Choroid plexus epithelial cell (primary cell): Measurements from ENCODE around the gene FAM81A.
A peak's percentile ranks its signal among the peaks of the same experiment; 100 is the strongest.

ENCODE experiments used
- DNase-seq: peaks from one replicate; pipeline ENCODE4 v3.0.0-alpha.2; 2010; ENCODE audit warnings: low read depth
- H3K4me3 ChIP-seq: 2 replicates; pipeline ENCODE4 v1.5.1; 2011; ENCODE audit warnings: low read depth, mild to moderate bottlenecking, control low read depth, low read length, moderate library complexity
- TF ChIP-seq, protein P1 (sequence below): conservative IDR thresholded peaks from 2 replicates; pipeline ENCODE4 v1.5.1; 2011; ENCODE audit warnings: low read depth, mild to moderate bottlenecking, control low read depth, inconsistent platforms, low read length, moderate library complexity

Gene FAM81A

DNA sequence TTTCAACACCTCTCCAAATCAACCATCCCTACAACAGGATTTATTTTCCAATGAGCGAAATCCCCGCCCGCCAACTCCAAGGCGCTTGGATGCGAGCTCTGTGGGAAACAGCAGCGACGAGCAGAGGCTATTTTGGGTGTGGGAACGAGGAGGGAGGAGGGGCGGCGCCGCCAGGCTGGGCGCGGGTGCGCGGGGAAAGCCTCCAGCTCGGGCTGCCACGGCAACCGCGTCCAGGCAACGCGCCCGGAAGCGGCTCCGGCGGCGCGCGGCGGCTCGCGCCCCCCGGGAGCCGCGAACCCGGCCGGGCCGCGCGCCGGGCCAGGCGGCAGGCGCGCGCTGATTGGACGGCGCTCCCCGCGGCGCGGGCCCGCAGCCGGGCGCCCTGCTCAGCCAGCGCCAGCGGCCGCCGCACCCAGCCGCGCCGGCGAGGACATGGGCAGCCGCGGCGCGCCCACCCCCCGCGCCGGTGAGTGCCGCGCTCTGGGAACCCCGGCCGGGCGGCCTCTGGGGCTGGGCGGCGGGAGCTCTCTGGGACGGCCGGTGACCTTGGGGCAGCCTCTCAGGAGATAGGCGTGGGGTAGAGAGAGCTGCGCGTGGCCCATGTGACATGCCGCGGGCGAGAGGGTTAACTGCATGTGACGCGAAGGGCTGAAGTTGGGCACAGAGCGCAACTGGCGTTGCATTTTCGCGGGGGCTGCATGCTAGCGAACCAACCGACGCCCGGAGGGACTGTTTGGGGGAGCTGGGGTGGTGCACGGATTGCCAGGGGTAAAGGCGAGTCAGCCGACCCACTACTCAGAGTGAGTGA lies at the start of gene FAM81A:
Gene FAM81A, plus strand, starts transcription at position 370 of the 808 bp plus-strand sequence. CDS start 20,441 bp downstream, outside the sequence.
- TF ChIP-seq, protein P1, sequence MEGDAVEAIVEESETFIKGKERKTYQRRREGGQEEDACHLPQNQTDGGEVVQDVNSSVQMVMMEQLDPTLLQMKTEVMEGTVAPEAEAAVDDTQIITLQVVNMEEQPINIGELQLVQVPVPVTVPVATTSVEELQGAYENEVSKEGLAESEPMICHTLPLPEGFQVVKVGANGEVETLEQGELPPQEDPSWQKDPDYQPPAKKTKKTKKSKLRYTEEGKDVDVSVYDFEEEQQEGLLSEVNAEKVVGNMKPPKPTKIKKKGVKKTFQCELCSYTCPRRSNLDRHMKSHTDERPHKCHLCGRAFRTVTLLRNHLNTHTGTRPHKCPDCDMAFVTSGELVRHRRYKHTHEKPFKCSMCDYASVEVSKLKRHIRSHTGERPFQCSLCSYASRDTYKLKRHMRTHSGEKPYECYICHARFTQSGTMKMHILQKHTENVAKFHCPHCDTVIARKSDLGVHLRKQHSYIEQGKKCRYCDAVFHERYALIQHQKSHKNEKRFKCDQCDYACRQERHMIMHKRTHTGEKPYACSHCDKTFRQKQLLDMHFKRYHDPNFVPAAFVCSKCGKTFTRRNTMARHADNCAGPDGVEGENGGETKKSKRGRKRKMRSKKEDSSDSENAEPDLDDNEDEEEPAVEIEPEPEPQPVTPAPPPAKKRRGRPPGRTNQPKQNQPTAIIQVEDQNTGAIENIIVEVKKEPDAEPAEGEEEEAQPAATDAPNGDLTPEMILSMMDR: no peak
- DNase-seq: peak; percentile 56
- peak within 1 kb of the TSS; percentile 55 for H3K4me3 ChIP-seq

DNA sequence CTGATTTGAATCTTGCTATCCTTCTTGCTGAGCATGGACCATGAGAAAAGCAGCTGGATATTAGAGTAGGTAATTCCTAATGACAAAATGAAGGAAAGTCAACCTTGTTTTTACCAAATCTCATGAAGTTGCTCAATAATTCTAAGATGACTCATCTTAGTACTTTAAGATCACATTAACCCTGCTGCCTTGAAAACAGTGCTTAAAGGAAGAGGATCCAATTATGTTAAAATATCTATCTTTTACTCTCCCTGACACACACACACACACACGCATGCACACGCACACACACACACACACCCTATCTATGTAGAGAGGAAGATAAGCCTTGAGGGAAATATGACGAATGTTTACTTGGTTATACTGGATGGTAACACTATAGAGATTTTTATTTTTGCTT lies 49.3 kb upstream of the FAM81A start:
- TF ChIP-seq, protein P1: no peak
- H3K4me3 ChIP-seq: no peak overlapping the region

DNA sequence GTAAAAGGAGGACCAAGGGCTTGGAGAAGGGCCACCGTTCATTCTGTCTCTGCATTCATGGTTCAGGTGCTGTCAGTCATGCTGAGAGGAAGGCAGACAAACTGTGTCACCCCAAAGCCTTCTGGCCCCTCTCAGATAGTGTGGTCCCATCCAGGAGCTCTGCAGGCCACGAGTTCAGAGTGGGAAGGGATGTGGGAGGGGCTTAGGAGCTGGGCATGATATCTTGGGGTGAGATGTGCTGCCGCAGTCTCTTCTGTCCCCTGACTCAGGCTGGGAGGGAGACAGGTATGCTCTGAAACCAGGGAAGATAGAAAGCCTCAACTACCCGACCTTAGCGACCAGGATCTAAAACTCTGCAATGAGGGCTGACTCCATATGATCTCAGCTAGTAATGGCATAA lies 45.7 kb upstream of the FAM81A start:
- no peak overlapping the region for H3K4me3 ChIP-seq
- TF ChIP-seq, protein P1: no peak
- DNase-seq: no peak

More for the DNA sequence above, 49.3 kb upstream of the FAM81A start:
- DNase-seq: peak; percentile 74

DNA sequence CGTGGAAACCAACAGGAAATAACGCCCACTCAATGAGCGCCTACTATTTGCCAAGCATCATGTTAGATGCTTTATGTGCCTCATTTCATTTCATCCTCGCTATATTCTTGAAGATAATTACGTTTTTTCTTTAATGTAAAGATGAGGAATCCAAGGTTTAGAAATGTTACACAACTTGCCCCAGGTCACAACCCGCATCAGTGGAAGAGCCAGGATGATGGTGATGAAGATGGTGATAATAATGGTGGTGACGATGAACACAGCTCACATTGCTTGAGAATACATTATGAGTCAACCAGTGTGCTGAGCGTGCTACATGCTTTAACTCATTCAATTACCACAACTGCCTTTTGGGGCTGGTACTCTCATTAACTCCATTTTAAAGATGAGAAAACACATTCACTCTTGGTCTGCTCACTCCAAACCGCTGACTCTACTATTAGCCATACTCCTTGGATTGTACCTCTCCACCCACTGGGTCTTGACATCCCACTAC lies 43.8 kb upstream of the FAM81A start:
- no peak for DNase-seq
- H3K4me3 ChIP-seq: no peak overlapping the region
- TF ChIP-seq, protein P1: no peak

DNA sequence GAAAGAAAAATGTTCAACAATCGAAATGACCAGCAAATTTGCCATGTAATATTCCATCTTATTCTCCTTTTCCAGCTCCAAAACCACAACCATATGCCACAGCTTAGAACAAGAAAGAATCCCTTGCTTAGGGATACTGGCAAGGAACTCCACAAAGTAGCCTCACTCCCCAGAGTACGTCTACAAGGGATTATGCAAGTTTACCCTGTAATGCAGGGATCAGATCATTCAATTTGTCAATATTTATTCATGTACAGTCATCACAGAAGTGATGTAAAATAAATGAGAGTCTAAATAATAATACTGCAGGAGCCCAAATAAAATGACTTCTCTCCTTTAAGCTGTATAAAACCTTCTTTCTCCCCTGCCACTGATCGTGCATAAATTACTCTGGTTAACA lies 41.8 kb upstream of the FAM81A start:
- TF ChIP-seq, protein P1: no peak
- DNase-seq: no peak
- no peak overlapping the region for H3K4me3 ChIP-seq

DNA sequence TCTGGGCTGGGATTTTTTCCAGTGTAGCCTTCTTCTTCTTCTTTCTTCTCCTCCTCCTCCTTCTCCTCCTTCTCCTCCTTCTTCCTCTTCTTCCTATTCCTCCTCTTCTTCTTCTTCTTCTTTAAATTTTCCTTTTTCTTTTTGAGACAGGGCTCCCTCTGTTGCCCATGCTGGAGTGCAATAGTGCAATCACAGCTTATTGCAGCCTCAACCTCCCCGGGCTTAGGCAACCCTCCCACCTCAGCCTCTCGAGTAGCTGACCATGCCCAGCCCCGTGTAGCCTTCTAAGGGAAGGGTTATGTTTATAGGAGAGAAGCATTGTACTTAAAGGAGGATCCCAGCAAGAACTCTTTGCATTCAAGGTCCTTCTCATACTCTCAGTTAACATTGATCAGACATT lies 41.3 kb upstream of the FAM81A start:
- no peak for DNase-seq
- TF ChIP-seq, protein P1: peak; percentile 23

DNA sequence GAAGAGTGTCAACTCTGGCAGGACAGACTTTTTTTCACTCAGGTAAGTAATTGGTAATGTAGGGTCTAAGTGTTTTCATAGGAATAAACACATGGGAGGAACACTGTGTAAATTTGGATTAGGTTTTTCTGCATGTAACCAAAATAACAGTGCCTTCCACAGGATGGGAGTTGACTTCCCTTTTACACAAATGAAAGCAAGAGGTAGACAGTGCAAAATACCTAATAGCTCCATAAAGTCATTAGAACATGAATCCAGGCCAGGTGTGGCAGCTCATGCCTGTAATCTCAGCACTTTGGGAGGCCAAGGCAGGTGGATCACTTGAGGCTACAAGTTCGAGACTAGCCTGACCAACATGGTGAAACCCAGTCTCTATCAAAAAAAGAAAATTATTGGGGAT lies 39.8 kb upstream of the FAM81A start:
- no peak overlapping the region for H3K4me3 ChIP-seq
- DNase-seq: no peak
- TF ChIP-seq, protein P1: no peak

More for the DNA sequence above, 41.3 kb upstream of the FAM81A start:
- H3K4me3 ChIP-seq: no peak overlapping the region
